ENCODE measurements around the gene SIAH2.

Gene SIAH2

DNA sequence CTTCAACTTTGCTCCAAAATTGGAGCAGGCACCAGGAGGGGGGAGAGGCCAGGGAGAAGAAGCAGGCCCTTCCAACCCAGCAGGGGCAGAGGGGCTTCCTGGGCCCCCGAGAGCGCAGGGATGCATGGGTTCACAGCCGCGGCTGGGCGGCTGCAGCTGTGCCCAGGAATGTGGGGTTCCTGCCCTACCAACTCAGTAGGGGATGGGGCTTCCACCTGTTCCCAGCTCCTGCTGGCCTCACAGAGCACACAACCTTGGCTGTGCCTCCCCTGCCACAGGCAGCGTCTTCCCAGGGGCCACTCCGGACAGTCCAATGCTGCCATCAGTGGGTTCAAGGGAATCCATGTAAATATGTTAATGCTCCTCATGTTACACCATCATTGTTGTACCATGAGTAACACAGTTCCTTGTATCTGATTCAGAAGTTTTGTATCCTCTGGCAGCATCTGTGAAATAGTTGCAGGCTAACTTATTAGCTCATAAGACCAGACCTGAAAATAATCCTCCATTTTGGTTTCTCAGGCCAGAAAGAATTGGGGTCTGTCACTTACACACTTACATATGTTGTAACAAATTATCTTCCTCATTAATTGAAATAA is 12.1 kb upstream of the SIAH2 start:
- no peak for DNase-seq (ENCODE audit: low read depth in 1 of 2, low spot score in 1 of 2)

DNA sequence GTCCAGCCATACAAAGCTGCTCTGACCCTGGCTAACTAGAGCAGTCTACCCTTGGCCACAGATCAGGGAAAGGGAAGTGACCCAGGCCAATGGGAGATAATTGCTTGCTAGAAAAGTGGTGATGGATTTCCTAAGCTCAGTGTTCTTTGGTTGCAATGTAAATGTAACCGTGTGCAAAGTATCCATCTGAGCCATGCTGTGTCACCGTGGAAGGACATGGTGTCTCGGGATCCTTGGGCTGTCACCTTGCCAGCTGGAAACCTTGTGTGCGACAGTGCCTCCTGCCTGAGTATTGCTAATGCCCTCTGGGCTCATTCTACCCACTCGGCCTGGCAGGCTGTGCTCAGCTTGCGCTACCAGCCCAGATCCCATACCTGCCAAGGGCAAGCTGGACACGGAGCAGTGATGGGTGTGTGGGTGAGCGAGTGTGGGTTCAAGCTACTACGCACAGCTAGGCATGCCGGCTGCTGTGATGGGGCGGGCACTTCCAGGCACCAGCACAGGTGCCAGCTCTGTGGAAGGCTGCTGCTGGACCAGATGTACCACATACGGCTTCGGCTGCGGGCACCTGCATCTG is 10.7 kb upstream of the SIAH2 start:
- no peak for DNase-seq (ENCODE audit: low read depth in 1 of 2, low spot score in 1 of 2)

DNA sequence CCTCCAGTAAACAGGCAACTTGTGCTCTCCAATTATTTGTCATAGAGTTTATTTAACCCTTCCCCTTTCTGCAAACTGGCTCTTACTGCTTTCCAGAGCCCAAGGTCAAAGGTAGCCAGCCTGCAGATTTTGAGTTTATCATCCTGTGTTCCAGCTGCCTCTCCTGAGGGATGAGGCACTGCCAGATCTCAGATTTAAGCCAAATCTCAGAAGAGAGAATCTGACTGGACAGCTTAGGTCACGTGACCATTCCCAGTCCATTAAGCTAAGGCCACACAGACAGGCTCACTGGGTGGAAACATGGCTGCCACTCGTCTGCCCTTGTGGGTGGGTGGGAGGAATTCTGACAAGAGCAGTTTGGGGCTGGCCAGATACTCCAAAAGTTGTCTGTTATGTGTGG is 8.6 kb upstream of the SIAH2 start:
- DNase-seq (ENCODE audit: low read depth in 1 of 2, low spot score in 1 of 2) = no peak

DNA sequence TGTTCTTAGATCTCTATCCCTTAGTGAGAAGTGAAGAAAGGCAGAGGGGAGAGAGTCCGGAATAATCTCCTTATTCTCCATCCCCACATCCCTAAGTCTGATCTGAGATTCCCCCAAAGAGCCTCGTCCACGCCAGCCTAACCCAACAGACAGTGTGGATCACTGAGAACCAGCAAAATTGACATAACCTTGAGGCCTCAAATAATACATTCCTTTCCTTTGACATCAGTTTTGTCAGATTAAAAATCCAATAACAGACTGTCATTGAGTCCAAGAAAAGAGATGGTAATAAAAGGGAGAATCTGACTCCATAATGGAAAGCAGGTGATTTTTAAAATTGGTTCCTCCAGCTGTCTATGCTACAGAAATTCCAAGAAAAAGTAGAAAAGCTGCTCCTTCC is 7.7 kb upstream of the SIAH2 start:
- no peak for DNase-seq (ENCODE audit: low read depth in 1 of 2, low spot score in 1 of 2)

DNA sequence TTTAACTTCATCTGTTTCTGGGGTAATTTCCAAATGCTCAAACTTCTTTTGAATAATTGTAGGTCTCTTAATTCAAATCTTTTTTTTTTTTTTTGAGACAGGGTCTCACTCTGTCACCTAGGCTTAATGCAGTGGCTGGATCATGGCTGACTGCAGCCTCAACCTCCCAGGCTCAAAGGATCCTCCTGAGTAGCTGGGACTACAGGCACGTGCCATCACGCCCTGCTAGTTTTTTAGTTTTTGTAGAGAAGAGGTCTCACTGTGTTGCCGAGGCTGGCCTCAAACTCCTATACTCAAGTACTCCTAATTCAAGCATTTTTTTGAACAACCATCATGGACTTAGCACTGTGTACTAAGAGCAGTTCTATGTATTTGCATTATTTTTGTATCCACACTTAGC is 3.8 kb upstream of the SIAH2 start:
- DNase-seq (ENCODE audit: low read depth in 1 of 2, low spot score in 1 of 2) = no peak

DNA sequence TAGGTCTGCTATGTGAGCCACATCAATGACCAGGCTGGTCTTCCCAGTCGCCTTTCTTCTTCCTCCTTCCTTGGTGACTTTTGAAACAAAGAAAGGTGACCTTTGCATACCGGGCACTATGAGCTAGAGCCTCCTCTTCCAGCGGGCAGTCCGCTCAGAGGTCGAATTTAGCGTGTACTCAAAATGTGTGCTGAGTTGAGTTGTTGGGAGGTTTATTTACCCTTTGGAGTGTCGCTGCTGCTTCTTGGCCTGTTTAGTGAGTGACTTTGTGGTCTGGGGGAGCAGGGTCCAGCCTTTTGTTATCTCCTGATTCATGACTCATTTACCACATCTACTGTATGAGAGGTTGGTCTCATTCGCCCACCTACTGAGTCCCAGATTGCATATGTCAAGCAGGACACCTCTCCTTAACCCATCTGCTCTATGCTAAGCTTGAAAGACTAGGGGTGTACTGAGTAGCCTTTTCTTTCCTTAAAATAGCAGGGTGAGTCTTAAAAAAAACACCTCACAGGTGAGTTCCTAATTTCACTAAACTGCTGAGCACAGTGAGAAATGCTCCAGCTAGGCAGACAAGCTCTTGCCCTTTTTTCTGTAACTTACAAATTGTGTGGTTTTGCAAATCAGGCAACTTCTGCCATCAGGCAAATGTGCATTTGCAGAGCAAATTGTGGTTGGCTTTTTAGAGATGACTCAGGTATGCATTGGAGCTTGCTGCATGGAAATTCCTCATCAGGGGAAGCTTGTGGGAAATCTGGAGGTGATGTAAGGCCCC is 3.2 kb upstream of the SIAH2 start:
- DNase-seq (ENCODE audit: low read depth in 1 of 2, low spot score in 1 of 2) = no peak

DNA sequence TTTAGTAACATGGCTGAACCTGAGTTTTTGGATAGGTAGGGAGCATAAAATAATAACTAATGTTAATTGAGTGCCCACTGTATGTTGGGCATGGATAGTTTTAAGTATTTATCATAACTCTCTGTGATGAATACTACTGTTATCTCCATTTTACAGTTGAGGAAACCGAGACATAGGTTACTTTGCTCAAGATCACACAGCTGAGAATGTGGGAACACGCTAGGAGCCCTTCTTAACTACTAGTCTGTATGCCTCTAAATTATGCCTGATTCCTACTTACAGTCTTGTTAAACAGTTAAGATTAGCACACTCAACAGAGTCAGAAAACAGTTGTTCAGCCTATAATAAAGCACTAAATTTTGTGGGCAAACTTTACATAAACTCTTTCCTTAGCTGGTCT is 2.0 kb upstream of the SIAH2 start:
- no peak for DNase-seq (ENCODE audit: low read depth in 1 of 2, low spot score in 1 of 2)

DNA sequence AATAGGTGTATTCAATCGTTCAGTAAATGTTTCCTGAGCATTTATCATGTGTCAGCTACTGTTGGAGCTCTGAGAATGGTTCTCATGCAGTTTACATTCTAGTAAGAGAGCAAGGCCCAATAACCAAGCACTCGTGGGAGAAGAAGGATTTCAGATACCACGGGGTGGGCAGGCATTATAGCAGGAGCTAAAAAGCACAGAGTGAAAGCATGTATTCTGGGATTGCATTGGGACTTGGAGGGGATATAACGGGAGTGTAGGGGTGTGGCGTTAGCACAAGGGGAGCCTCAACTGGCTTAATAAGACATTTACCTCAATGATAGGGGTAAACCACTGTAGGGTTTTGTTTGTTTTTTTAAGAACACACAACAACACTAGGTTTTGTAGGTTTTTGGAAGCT is 1.6 kb upstream of the SIAH2 start:
- no peak for DNase-seq (ENCODE audit: low read depth in 1 of 2, low spot score in 1 of 2)

DNA sequence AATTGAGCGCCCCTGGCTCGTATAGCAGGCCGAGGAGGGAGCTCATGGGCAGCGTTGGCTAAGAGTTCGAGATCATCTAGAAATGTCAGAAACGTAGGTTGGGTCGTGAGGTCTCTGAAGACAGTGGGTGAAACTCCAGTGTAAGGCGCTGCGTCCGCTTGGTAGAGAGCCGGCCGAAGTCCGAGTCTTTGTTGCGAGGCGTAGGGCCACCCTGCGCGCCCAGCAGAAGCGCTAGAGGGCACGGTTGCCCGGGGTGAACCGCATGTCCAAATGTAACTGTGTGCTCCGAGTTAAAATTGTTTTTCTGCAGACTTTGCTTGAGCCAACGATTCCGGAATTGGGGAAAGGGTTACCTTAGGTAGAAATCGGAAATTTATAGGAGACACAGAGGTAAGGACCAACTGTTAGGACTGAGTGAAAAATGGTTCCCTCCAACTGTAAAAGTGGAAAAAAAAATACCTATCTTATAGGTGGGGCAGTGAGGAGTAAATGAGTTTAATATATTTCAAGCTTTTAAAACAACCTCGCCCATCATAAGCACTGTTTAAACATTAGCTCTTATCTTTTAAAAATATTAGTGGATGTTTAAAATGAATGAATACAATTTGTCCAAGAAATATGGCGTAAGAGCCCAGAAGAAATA is 993 bp upstream of the SIAH2 start:
- DNase-seq (ENCODE audit: low read depth in 1 of 2, low spot score in 1 of 2) = peak; percentile 16 to 19

DNA sequence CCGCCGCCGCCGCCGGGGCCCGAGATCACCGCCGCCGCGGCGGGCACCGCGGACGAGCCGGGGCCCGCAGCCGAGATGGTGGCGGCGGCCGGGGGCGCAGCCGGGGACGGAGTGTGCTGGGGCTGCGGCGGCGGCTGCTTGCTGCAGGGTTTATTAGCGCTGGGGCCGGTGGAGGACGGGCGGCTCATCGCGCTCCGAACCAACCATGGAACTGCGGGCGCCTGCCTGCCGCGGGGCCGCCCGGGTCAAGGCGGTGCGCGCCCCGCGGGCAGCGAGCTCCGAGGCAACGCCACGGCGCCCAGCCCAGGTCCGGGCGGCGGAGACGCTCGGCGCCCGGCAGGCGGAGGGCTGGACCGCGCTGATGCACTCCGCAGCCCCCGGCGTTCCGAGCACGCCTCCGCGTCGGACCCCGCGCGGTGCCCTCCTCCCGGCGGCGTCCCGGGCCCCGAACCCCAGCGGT is 277 bp downstream of the SIAH2 start:
- DNase-seq (ENCODE audit: low read depth in 1 of 2, low spot score in 1 of 2) = no peak

DNA sequence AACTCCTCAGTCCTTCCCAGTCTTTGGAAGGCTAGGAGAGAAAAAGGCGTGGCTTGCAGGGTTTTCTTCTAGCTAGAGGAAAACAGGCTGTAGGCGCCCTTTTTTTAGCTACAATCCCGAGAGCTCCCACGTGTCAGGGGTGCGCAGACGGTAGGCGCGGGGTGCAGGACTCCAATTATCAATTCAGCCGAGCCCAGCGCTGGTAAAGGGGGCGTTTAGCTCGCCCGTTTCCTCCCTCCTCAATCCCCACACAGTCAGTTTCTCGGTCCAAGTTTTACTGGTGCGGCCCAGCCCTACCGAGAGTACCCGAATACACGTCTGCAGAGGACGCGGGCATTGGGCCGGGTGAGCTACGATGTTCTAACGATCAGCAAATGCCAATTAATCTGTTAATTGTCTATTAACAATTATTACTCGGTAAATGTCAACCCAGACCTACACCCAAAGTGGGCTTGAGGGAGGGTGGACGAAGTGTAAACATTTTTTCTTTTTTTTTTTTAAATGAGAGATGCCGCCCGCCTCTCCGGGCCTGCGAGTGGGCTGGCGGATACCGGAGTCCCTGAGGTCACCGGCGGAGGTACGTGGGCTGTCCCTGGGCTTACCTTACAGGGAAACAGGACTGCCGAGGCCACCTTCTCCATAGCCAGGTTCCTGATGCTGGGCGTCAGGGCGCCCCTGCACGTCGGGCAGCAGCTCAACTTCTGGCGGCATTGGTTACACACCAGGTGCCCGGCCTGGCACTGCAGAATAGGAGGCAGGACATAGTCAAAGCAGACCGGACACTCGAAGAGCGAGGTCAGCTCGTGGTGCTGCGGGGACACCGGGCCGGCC is 923 bp downstream of the SIAH2 start:
- DNase-seq (ENCODE audit: low read depth in 1 of 2, low spot score in 1 of 2) = peak in 1 of 2 donors; percentile 10

DNA sequence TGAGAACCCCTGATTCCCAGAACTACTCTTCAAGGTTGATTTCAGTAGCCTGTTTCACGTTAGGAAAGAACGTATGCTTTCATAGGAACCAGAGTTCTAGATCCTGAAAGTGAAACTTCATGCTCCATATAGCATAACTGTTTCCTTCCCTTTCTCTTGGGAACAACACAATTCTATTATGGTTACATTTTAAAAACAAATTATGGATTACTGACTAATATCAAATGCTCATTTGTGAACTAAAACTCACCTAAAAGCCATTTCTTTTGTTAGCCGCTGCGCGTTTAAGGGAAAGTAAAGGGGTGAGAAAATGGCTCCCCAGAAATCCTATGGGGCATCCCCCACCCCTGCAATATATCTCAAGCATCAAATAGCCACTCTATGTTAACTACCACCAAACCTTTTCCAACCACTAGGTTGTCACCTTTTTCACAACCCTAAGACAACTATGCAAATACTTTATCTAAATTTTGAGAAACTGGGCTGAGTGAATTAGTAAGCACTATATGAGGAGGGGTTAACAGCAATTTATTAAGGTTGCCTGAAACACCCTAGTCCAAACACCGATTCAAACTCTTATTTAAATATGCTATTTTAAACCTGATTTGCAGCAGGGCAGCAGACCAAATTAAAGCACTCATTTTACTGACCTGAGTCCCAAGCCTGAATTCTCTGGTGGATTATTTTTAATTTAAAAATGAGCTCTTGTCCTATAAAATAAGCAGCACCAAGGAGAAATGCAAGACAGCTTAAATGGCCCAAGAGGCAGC is 2.4 kb downstream of the SIAH2 start:
- no peak for DNase-seq (ENCODE audit: low read depth in 1 of 2, low spot score in 1 of 2)

DNA sequence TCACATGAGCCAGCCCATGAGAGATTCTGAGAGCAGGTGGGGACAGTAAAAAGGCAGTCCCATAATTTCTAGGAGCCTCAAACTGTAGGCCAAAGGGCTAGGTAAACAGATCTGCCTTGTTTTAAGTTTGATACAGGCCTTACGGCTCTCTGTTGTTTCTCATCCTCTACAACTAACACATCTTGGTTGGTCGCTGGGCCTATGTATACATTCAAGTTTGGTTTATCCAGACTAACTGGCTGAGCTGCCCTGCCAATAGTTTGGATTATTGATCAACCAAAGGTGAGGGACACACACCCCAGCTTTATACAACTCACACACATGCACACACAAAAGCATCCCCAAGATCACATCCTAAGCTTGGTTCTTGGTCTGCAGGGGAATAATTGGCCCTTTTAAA is 3.0 kb downstream of the SIAH2 start:
- no peak for DNase-seq (ENCODE audit: low read depth in 1 of 2, low spot score in 1 of 2)

DNA sequence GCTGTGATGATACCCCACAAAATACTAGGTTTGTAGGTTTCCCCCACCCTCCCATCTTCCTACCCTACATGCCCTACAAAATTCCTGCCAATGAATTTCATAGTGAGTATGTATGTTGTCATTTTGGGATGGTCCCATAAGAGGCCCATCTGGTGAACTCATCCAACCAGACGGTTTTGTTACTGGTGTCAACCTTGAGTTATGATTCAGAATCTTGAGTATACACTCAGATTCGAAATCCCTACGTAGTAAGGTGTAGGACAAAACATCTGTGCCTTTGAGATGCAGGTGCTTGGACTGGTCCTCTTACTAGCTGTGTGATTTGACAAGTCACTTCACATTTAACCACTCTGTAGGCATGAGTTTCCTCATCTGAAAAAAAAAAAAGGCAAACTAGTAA is 3.6 kb downstream of the SIAH2 start:
- DNase-seq (ENCODE audit: low read depth in 1 of 2, low spot score in 1 of 2) = no peak

DNA sequence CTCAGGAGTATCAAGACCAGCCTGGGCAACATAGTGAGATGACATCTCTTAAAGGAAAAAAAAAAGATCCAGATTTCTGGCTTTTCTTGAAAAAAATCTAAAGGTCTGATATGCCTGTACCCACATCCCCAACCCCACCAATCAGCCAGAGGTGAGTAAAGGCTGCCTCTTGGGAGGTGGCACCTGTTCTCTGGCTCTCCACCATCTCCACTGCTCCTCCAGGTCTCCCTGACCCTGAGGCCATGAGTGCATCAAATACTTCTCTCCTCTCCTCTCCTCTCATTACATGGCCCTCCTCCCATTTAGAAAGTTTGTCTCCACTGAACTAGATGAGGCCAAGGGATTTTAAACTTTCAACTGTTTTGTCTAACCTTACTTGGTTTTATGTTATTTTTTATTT is 5.2 kb downstream of the SIAH2 start:
- no peak for DNase-seq (ENCODE audit: low read depth in 1 of 2, low spot score in 1 of 2)

DNA sequence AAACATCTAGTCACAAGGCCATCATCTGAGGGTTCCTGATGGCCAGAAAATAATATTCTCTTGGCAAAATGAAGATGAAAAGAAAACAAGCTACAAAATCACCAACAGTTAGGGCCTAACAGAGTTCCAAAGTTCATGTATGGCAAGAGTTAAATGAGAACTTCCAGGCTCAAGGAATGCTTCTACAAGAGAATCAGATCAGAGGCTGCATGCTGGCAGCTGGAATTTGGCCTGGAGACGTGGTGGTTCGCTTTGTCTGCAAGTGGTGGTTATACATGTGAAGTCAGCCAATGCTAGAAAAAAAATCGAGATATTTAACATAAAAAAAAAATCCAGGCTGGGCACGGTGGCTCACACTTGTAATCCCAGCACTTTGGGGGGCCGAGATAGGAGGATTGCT is 5.6 kb downstream of the SIAH2 start:
- no peak for DNase-seq (ENCODE audit: low read depth in 1 of 2, low spot score in 1 of 2)

DNA sequence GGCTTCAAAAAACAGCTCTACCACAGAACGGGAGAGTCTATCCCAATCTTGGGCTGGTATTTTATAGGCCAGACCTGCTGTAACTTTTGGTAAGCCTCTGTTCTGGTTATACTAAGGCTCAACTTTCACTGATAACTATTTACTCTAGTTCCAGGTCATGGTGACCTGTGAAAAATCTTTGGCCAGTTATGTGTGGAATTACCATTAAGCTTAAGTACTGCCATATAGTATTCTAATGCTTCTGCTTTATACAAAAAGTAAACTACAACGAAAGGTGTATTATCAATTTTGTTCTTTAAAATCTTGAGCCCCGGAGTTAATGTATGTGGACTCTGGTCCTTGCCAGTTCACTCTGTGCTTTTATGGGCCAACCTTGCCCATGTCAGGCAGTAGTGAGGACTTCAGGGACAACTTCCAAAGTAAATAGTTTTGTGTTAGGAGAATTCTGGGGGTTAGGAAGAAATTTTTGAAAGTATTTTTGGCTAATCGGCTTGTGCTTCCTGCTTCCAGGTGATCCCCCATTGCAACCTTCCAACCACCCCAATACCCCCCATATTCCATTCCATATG is 6.4 kb downstream of the SIAH2 start:
- no peak for DNase-seq (ENCODE audit: low read depth in 1 of 2, low spot score in 1 of 2)

DNA sequence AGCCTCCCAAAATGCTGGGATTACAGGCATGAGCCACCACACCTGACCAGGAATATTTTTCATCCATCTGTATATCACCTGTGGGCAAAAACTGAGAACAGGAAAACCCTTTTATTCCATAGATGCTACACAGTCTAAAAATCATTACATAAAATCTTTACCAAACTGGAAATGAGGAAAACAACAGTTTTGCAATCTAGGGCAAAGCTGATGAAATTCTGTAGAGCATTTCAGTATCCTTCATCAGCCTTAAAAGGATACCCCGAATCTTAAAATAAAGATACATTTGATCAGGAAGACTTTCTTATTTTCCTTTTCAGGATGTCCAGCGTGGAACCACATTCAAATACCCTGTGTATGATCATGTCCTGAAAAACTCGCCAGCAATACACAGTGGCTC is 7.1 kb downstream of the SIAH2 start:
- no peak for DNase-seq (ENCODE audit: low read depth in 1 of 2, low spot score in 1 of 2)

DNA sequence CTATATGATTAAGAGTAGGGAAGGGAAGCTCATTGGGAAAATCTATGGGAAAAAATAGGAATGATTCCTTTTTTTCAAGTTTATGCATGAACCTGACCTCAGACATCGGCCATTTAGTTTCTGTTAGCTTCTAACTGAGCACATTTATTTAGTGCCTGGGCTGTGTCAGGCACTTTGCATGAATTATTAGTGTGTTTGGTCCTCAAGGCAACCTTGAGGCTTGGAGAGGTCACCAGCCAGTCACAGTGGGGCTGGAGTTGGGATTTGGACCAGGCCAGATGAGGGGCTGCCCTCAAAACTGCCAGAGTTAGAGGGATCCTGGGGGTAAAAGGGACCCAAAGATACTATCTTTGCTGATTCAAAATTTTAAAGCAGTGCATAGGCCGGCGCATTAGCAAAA is 8.1 kb downstream of the SIAH2 start:
- no peak for DNase-seq (ENCODE audit: low read depth in 1 of 2, low spot score in 1 of 2)

DNA sequence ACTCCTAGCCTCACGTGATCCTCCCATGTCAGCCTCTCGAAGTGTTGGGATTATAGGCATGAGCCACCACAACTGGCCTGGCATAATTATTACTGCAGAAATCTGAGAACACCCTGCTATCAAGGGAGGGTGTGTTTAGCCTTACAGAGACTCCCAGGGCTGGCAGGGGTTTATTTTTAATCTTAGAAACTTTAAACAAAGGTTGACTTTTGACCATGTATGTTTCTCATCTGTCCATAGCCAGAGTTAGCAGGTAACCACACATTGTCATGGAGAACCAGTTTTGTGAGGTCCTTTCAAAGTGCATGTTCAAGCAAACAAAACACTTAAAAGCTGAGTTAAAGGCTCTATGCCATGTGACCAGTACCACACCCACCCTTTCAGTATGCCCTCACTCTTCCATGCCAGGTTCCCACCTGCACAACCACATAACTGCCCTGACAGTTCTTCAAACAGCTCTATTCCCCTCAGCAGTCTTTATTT is 11.1 kb downstream of the SIAH2 start:
- no peak for DNase-seq (ENCODE audit: low read depth in 1 of 2, low spot score in 1 of 2)

Data from activated T-helper 1 cell treated with anti-CD3 and anti-CD28 coated beads, Interleukin-2, amount 50 U/mL, for 16 hours (primary cell).